ENCODE results near the gene ASIC4. TPM values are rescaled to one million over a fixed set of nuclear protein-coding genes. Genes with fewer than 3 reads are reported as not detected.

Gene ASIC4
- total RNA-seq, 1 experiment from 2014 or later, result 2.1 TPM

- TF ChIP-seq POLR2AphosphoS5 (IDR thresholded peaks at IDR 0.05; ENCODE audit: low read depth, low read length) (peak; percentile 23; the same call in 1 of the 2 replicates), YY1 (IDR thresholded peaks at IDR 0.05; ENCODE audit: extremely low read depth, insufficient replicate concordance, low read depth, low read length) (no peak), CTCF (IDR thresholded peaks at IDR 0.05 in 2 of 3, conservative IDR thresholded peaks at IDR 0.05 in 1 of 3; ENCODE audit: borderline replicate concordance in 1 of 3, insufficient read depth in 1 of 3, low read depth in 2 of 3, low read length in 2 of 3) (peak; percentile 59 to 91 (median 80); a peak in 5 of 6 replicates), EGR1 (IDR thresholded peaks at IDR 0.05; ENCODE audit: low read depth) (no peak)
Observed at GRCh38 chr2:219509780-219510511, 4.3 kb upstream of the ASIC4 start (continued).

GRCh38 chr2:219510512-219511135 is 3.7 kb upstream of the ASIC4 start:
- CTCF ChIA-PET, result interaction anchor here (0.7 to 4.4 kb wide), 6 partner anchors 9 to 222 kb away, joined by 3 to 56 read pairs (median 7); partner anchors contain the start of gene GMPPA
- Histone ChIP-seq H3K9me2 (ENCODE audit: insufficient read depth) (no peaks in the 10 kb centered on the region), H3K36me3 (ENCODE audit: control insufficient read depth in 1 of 2, insufficient read depth in 2 of 2, low read length in 2 of 2) (no peaks in the 10 kb centered on the region; a peak in 1 of 4 replicates), H3K4me2 (ENCODE audit: low read length) (peak overlapping the region; percentile 37; the same call in 1 of the 2 replicates), H2AFZ (ENCODE audit: low read depth, low read length, poor library complexity, severe bottlenecking) (no peak overlapping the region), H3K4me3 (replicated peaks in 1 of 2; ENCODE audit: low read depth in 1 of 2, low read length in 2 of 2) (no peak overlapping the region), H3K27me3 (ENCODE audit: insufficient read depth, low read length) (no peaks in the 10 kb centered on the region), H3K27ac (ENCODE audit: low read depth, low read length) (no peak overlapping the region), H3K4me1 (ENCODE audit: control insufficient read depth in 1 of 2, insufficient read depth in 2 of 2, low read length in 2 of 2) (peaks cover 0 to 19% of the 10 kb centered on the region in 2 experiments; a peak in 2 of 4 replicates), H4K20me1 (ENCODE audit: insufficient read depth) (no peaks in the 10 kb centered on the region), H3K9me3 (ENCODE audit: control insufficient read depth in 1 of 2, insufficient read depth in 1 of 2, low read depth in 1 of 2, low read length in 2 of 2) (no peaks in the 10 kb centered on the region), H3K9ac (ENCODE audit: low read length) (no peak overlapping the region), H3K79me2 (ENCODE audit: insufficient read depth, low read length) (no peaks in the 10 kb centered on the region)
- no TSS peak for BruUV-seq (replicated peaks)
- intact Hi-C loops (cut with micrococcal nuclease), result no loop called here
- RAD21 ChIA-PET (ENCODE audit: low non-redundant PET in 1 of 2, low total read pairs in 2 of 2, uncharacterized antibody in 2 of 2, unreplicated experiment in 2 of 2), result interaction anchor here (1.5 to 1.6 kb wide), 2 partner anchors 19 kb away, joined by 10 read pairs; no protein-coding TSS in a partner anchor
- DNase-seq (ENCODE audit: low read depth, low spot score) (no peak), ATAC-seq (no peak)
- POLR2A ChIA-PET, result interaction anchor here (0.7 to 1.4 kb wide), 2 partner anchors 11 to 12 kb away, joined by 3 to 5 read pairs; partner anchors contain the start of gene GMPPA
- TF ChIP-seq EGR1 (IDR thresholded peaks at IDR 0.05; ENCODE audit: low read depth), result no peak
- no peak for TF ChIP-seq REST (IDR thresholded peaks at IDR 0.05; ENCODE audit: low read depth)
- TF ChIP-seq CEBPB (IDR thresholded peaks at IDR 0.05; ENCODE audit: low read depth), result no peak
- no peak for TF ChIP-seq ATF3 (IDR thresholded peaks at IDR 0.05)
- no peak for TF ChIP-seq MAX (IDR thresholded peaks at IDR 0.05)
- TF ChIP-seq ELF1 (IDR thresholded peaks at IDR 0.05; ENCODE audit: borderline replicate concordance, low read depth), result no peak
- no peak for TF ChIP-seq YY1 (IDR thresholded peaks at IDR 0.05; ENCODE audit: extremely low read depth, insufficient replicate concordance, low read depth, low read length)
- no peak for TF ChIP-seq EZH2phosphoT487 (IDR thresholded peaks at IDR 0.05; ENCODE audit: borderline replicate concordance)
- no peak for TF ChIP-seq CTCF (IDR thresholded peaks at IDR 0.05 in 2 of 3, conservative IDR thresholded peaks at IDR 0.05 in 1 of 3; ENCODE audit: borderline replicate concordance in 1 of 3, insufficient read depth in 1 of 3, low read depth in 2 of 3, low read length in 2 of 3)
- TF ChIP-seq TCF7L2 (IDR thresholded peaks at IDR 0.05; ENCODE audit: borderline replicate concordance, extremely low read depth, insufficient read depth, insufficient read length), result no peak
- no peak for TF ChIP-seq JUND (IDR thresholded peaks at IDR 0.05)
